DMS114 treated with DMSO at 0.1 percent for 48 hours (cell line): ENCODE measurements around the gene FRAT2.

Experiments used
- DNase-seq: peaks from one replicate; lab custom pipeline; 2025; ENCODE audit not compliant: unreplicated experiment; lab: John Stamatoyannopoulos, UW

Gene FRAT2

GRCh38 chr10:97334370-97335175, at the start of gene FRAT2:
Gene FRAT2 (minus strand): TSS chr10:97334729. CDS start chr10:97334572, 157 bp downstream.
- peak; percentile 71 for DNase-seq

GRCh38 chr10:97384156-97384555, 49.6 kb upstream of the FRAT2 start:
- no peak for DNase-seq

GRCh38 chr10:97383159-97383558, 48.6 kb upstream of the FRAT2 start:
- no peak for DNase-seq

- DNase-seq: no peak
Observed at GRCh38 chr10:97381626-97382025, 47.1 kb upstream of the FRAT2 start.

GRCh38 chr10:97380516-97380915, 46.0 kb upstream of the FRAT2 start:
- DNase-seq: no peak

GRCh38 chr10:97378933-97379921, 44.7 kb upstream of the FRAT2 start:
- no peak for DNase-seq

- DNase-seq: no peak
Observed at GRCh38 chr10:97376413-97376812, 41.9 kb upstream of the FRAT2 start.

GRCh38 chr10:97373456-97373855, 38.9 kb upstream of the FRAT2 start:
- no peak for DNase-seq

GRCh38 chr10:97372233-97372875, 37.8 kb upstream of the FRAT2 start:
- DNase-seq: no peak

GRCh38 chr10:97371696-97372095, 37.2 kb upstream of the FRAT2 start:
- no peak for DNase-seq

- no peak for DNase-seq
Observed at GRCh38 chr10:97367126-97367649, 32.7 kb upstream of the FRAT2 start.

- no peak for DNase-seq
Observed at GRCh38 chr10:97366572-97366971, 32.0 kb upstream of the FRAT2 start.

GRCh38 chr10:97365761-97366351, 31.3 kb upstream of the FRAT2 start:
- DNase-seq: no peak

GRCh38 chr10:97363071-97363470, 28.5 kb upstream of the FRAT2 start:
- DNase-seq: no peak

GRCh38 chr10:97362310-97363033, 27.9 kb upstream of the FRAT2 start:
- no peak for DNase-seq

- DNase-seq: no peak
Observed at GRCh38 chr10:97361537-97361901, 27.0 kb upstream of the FRAT2 start.

- no peak for DNase-seq
Observed at GRCh38 chr10:97360705-97361536, 26.4 kb upstream of the FRAT2 start.

GRCh38 chr10:97358781-97359180, 24.3 kb upstream of the FRAT2 start:
- no peak for DNase-seq

GRCh38 chr10:97358349-97358748, 23.8 kb upstream of the FRAT2 start:
- no peak for DNase-seq
